HT-29 (cell line): ENCODE measurements around the gene NUP62. TPM values are rescaled to one million over a fixed set of nuclear protein-coding genes. Genes with fewer than 3 reads are reported as not detected.

Experiments used
- DNase-seq: peaks from one replicate; pipeline ENCODE4 v3.0.0-alpha.2; 2015; ENCODE audit warnings: low spot score
- total RNA-seq: library from RNA; depleted of rRNA; stranded (reverse); fragments of >200 nt; shearing (Covaris generic); gene quantifications from 2 replicates; pipeline ENCODE4 v1.2.3, GENCODE V29; 2014

NUP62 gene
- total RNA-seq, 1 experiment from 2014 or later: 133 TPM

- DNase-seq: peak; percentile 100
Observed at GRCh38 chr19:49869484-49870308, 59.6 kb downstream of the NUP62 start.

GRCh38 chr19:49869009-49869483 lies 60.3 kb downstream of the NUP62 start:
- DNase-seq: no peak

GRCh38 chr19:49866933-49867782 lies 62.1 kb downstream of the NUP62 start, which contains the start of gene PNKP:
Gene PNKP, minus strand, starts transcription at chr19:49867576. Its CDS starts 372 bp downstream, at chr19:49867204.
- DNase-seq: peak; percentile 97

GRCh38 chr19:49864890-49865289 lies 64.4 kb downstream of the NUP62 start:
- DNase-seq: no peak

GRCh38 chr19:49863935-49864320 lies 65.4 kb downstream of the NUP62 start:
- DNase-seq: no peak

- DNase-seq: no peak
Observed at GRCh38 chr19:49863254-49863934, 65.9 kb downstream of the NUP62 start.

- DNase-seq: no peak
Observed at GRCh38 chr19:49862391-49863253, 66.7 kb downstream of the NUP62 start.

GRCh38 chr19:49861541-49862378 lies 67.5 kb downstream of the NUP62 start:
- DNase-seq: no peak

GRCh38 chr19:49861107-49861506 lies 68.2 kb downstream of the NUP62 start:
- DNase-seq: peak; percentile 80

GRCh38 chr19:49860336-49861102 lies 68.8 kb downstream of the NUP62 start:
- peak; percentile 11 for DNase-seq

- DNase-seq: peak; percentile 8
Observed at GRCh38 chr19:49859682-49860335, 69.5 kb downstream of the NUP62 start.

GRCh38 chr19:49858088-49858985 lies 71.0 kb downstream of the NUP62 start:
- DNase-seq: peak; percentile 19

- no peak for DNase-seq
Observed at GRCh38 chr19:49857838-49858087, 71.5 kb downstream of the NUP62 start.

GRCh38 chr19:49857061-49857837 lies 72.1 kb downstream of the NUP62 start:
- peak; percentile 49 for DNase-seq
